Measurements from ENCODE around the gene PLK5.
"Not testable (repeated sequence)": the region's sequence is repeated elsewhere in the genome, so short reads cannot be mapped to it uniquely, and the experiment has no call there.

The PLK5 gene

GRCh38 chr19:1523412-1524286 is at the start of gene PLK5:
Gene PLK5 (plus strand): TSS chr19:1524077. CDS start chr19:1526997, 2,920 bp downstream.
- DNase-seq = no peak

GRCh38 chr19:1474765-1475351 is 49.0 kb upstream of the PLK5 start:
- peak; percentile 12 for DNase-seq

GRCh38 chr19:1475751-1476437 is 48.0 kb upstream of the PLK5 start:
- DNase-seq = peak; percentile 14

- DNase-seq = not testable (repeated sequence)
Measured at GRCh38 chr19:1477056-1477455, 46.8 kb upstream of the PLK5 start.

- peak; percentile 92 for DNase-seq
Measured at GRCh38 chr19:1478934-1479707, 44.8 kb upstream of the PLK5 start, which contains the start of gene C19orf25. Gene C19orf25 (minus strand): TSS chr19:1479215. CDS start chr19:1478903, 312 bp downstream.

- DNase-seq = no peak
Measured at GRCh38 chr19:1481224-1481892, 42.5 kb upstream of the PLK5 start.

GRCh38 chr19:1481893-1482360 is 42.0 kb upstream of the PLK5 start:
- DNase-seq = peak; percentile 16

- DNase-seq = no peak
Measured at GRCh38 chr19:1482361-1483130, 41.3 kb upstream of the PLK5 start.

GRCh38 chr19:1483131-1483978 is 40.5 kb upstream of the PLK5 start:
- peak; percentile 14 for DNase-seq

- DNase-seq = no peak
Measured at GRCh38 chr19:1483979-1484428, 39.9 kb upstream of the PLK5 start.

GRCh38 chr19:1486720-1487575 is 36.9 kb upstream of the PLK5 start:
- peak; percentile 13 for DNase-seq

- peak; percentile 10 for DNase-seq
Measured at GRCh38 chr19:1487576-1488281, 36.1 kb upstream of the PLK5 start.

- DNase-seq = peak; percentile 17
Measured at GRCh38 chr19:1488282-1488601, 35.6 kb upstream of the PLK5 start.

- peak; percentile 21 for DNase-seq
Measured at GRCh38 chr19:1489463-1490310, 34.2 kb upstream of the PLK5 start.

GRCh38 chr19:1490311-1491113 is 33.4 kb upstream of the PLK5 start, which contains the start of gene PCSK4:
Gene PCSK4 (minus strand): TSS chr19:1490350. CDS start chr19:1490346, 4 bp downstream.
- peak; percentile 95 for DNase-seq

GRCh38 chr19:1491114-1491848 is 32.6 kb upstream of the PLK5 start, which contains the start of gene REEP6:
Gene REEP6 (plus strand): TSS chr19:1491181. CDS start chr19:1491270, 89 bp downstream.
- no peak for DNase-seq
